ENCODE measurements around the gene GTPBP6.
"Not testable (repeated sequence)": the region's sequence is repeated elsewhere in the genome, so short reads cannot be mapped to it uniquely, and the experiment has no call there.

GTPBP6 gene

GRCh38 chrX:291411-291901 is 27.1 kb downstream of the GTPBP6 start:
- DNase-seq (ENCODE audit: low spot score) = no peak

- DNase-seq (ENCODE audit: low spot score) = no peak
Observed at GRCh38 chrX:290476-291166, 28.0 kb downstream of the GTPBP6 start.

- DNase-seq (ENCODE audit: low spot score) = no peak
Observed at GRCh38 chrX:288561-288991, 30.0 kb downstream of the GTPBP6 start.

GRCh38 chrX:287670-288069 is 30.9 kb downstream of the GTPBP6 start:
- DNase-seq (ENCODE audit: low spot score) = no peak

- no peak for DNase-seq (ENCODE audit: low spot score)
Observed at GRCh38 chrX:285076-285677, 33.4 kb downstream of the GTPBP6 start.

- DNase-seq (ENCODE audit: low spot score) = peak; percentile 87
Observed at GRCh38 chrX:283115-283845, 35.3 kb downstream of the GTPBP6 start.

- not testable (repeated sequence) for DNase-seq (ENCODE audit: low spot score)
Observed at GRCh38 chrX:282000-282681, 36.5 kb downstream of the GTPBP6 start.

- DNase-seq (ENCODE audit: low spot score) = no peak
Observed at GRCh38 chrX:281166-281999, 37.2 kb downstream of the GTPBP6 start, which contains the start of gene PLCXD1. PLCXD1 (plus strand) TSS chrX:281381; CDS start chrX:284188, 2,807 bp downstream.

- not testable (repeated sequence) for DNase-seq (ENCODE audit: low spot score)
Observed at GRCh38 chrX:280722-281121, 37.9 kb downstream of the GTPBP6 start.

GRCh38 chrX:279757-280604 is 38.6 kb downstream of the GTPBP6 start:
- DNase-seq (ENCODE audit: low spot score) = not testable (repeated sequence)

GRCh38 chrX:276581-277201 is 41.9 kb downstream of the GTPBP6 start:
- DNase-seq (ENCODE audit: low spot score) = peak; percentile 17

GRCh38 chrX:275967-276580 is 42.5 kb downstream of the GTPBP6 start:
- DNase-seq (ENCODE audit: low spot score) = peak; percentile 41

GRCh38 chrX:275476-275966 is 43.1 kb downstream of the GTPBP6 start:
- no peak for DNase-seq (ENCODE audit: low spot score)

- no peak for DNase-seq (ENCODE audit: low spot score)
Observed at GRCh38 chrX:274904-275475, 43.6 kb downstream of the GTPBP6 start.

GRCh38 chrX:270848-271367 is 47.7 kb downstream of the GTPBP6 start:
- no peak for DNase-seq (ENCODE audit: low spot score)

- no peak for DNase-seq (ENCODE audit: low spot score)
Observed at GRCh38 chrX:267771-268261, 50.8 kb downstream of the GTPBP6 start.

GRCh38 chrX:265502-265901 is 53.1 kb downstream of the GTPBP6 start:
- no peak for DNase-seq (ENCODE audit: low spot score)

Measured in CD4-positive, alpha-beta T cell treated with Interleukin-2 at 100 ng/mL for 4 hours (primary cell).